T-helper 1 cell treated with Interleukin-12 subunit alpha and Interleukin-12 subunit beta and Interleukin-4 antibody, amounts not matched to agents 30 μg/mL and 1 μg/mL, for 36 hours (primary cell): ENCODE measurements around the gene LMAN2L.
"Not testable (repeated sequence)": the region's sequence is repeated elsewhere in the genome, so short reads cannot be mapped to it uniquely, and the experiment has no call there.

ENCODE experiments used
- H3K27ac Mint-ChIP-seq: one replicate; pipeline ENCODE4 v1.8.0; 2021; ENCODE audit warnings: mild to moderate bottlenecking, mixed read lengths
- H3K27me3 Mint-ChIP-seq: one replicate; pipeline ENCODE4 v1.8.0; 2021; ENCODE audit warnings: low read depth, mixed read lengths
- H3K36me3 Mint-ChIP-seq: one replicate; pipeline ENCODE4 v1.8.0; 2021; ENCODE audit warnings: low read depth, mixed read lengths
- H3K4me1 Mint-ChIP-seq: one replicate; pipeline ENCODE4 v1.8.0; 2021; ENCODE audit warnings: low read depth, mixed read lengths
- H3K4me3 Mint-ChIP-seq: one replicate; pipeline ENCODE4 v1.8.0; 2021; ENCODE audit warnings: mild to moderate bottlenecking, moderate library complexity, mixed read lengths
- H3K9me3 Mint-ChIP-seq: one replicate; pipeline ENCODE4 v1.8.0; 2021; ENCODE audit warnings: mixed read lengths

LMAN2L gene

GRCh38 chr2:96665717-96666116 lies 74.1 kb downstream of the LMAN2L start:
- H3K4me1 Mint-ChIP-seq, H3K27ac Mint-ChIP-seq, H3K27me3 Mint-ChIP-seq, H3K4me3 Mint-ChIP-seq, H3K36me3 Mint-ChIP-seq, H3K9me3 Mint-ChIP-seq: not testable (repeated sequence)

GRCh38 chr2:96665083-96665569 lies 74.7 kb downstream of the LMAN2L start:
- no peak overlapping the region for H3K27ac Mint-ChIP-seq
- H3K4me1 Mint-ChIP-seq = no peaks in the 10 kb centered on the region
- H3K36me3 Mint-ChIP-seq = no peaks in the 10 kb centered on the region
- no peak overlapping the region for H3K4me3 Mint-ChIP-seq
- H3K9me3 Mint-ChIP-seq = no peaks in the 10 kb centered on the region
- peaks cover 6% of the 10 kb centered on the region for H3K27me3 Mint-ChIP-seq

GRCh38 chr2:96664366-96664925 lies 75.4 kb downstream of the LMAN2L start:
- Mint-ChIP-seq H3K4me3 (no peak overlapping the region), H3K36me3 (no peaks in the 10 kb centered on the region), H3K4me1 (no peaks in the 10 kb centered on the region), H3K27me3 (peaks cover 6% of the 10 kb centered on the region), H3K27ac (no peak overlapping the region), H3K9me3 (no peaks in the 10 kb centered on the region)

- Mint-ChIP-seq H3K4me3 (no peak overlapping the region), H3K4me1 (no peaks in the 10 kb centered on the region), H3K27ac (no peak overlapping the region), H3K9me3 (no peaks in the 10 kb centered on the region), H3K36me3 (no peaks in the 10 kb centered on the region), H3K27me3 (peaks cover 6% of the 10 kb centered on the region)
Measured at GRCh38 chr2:96663829-96664228, 76.0 kb downstream of the LMAN2L start.

GRCh38 chr2:96663177-96663576 lies 76.7 kb downstream of the LMAN2L start:
- no peaks in the 10 kb centered on the region for H3K9me3 Mint-ChIP-seq
- no peak overlapping the region for H3K27ac Mint-ChIP-seq
- H3K36me3 Mint-ChIP-seq = no peaks in the 10 kb centered on the region
- peaks cover 10% of the 10 kb centered on the region for H3K27me3 Mint-ChIP-seq
- no peak overlapping the region for H3K4me3 Mint-ChIP-seq
- no peaks in the 10 kb centered on the region for H3K4me1 Mint-ChIP-seq

- no peak overlapping the region for H3K4me3 Mint-ChIP-seq
- H3K27ac Mint-ChIP-seq = no peak overlapping the region
- peaks cover 12% of the 10 kb centered on the region for H3K27me3 Mint-ChIP-seq
- no peaks in the 10 kb centered on the region for H3K9me3 Mint-ChIP-seq
- no peaks in the 10 kb centered on the region for H3K4me1 Mint-ChIP-seq
- no peaks in the 10 kb centered on the region for H3K36me3 Mint-ChIP-seq
Measured at GRCh38 chr2:96662360-96662759, 77.5 kb downstream of the LMAN2L start.

GRCh38 chr2:96661324-96661723 lies 78.5 kb downstream of the LMAN2L start:
- Mint-ChIP-seq H3K36me3 (no peaks in the 10 kb centered on the region), H3K27ac (no peak overlapping the region), H3K9me3 (no peaks in the 10 kb centered on the region), H3K4me1 (no peaks in the 10 kb centered on the region), H3K27me3 (peaks cover 13% of the 10 kb centered on the region), H3K4me3 (no peak overlapping the region)

GRCh38 chr2:96656540-96656939 lies 83.3 kb downstream of the LMAN2L start:
- H3K4me1 Mint-ChIP-seq = no peaks in the 10 kb centered on the region
- H3K27me3 Mint-ChIP-seq = peaks cover 12% of the 10 kb centered on the region
- H3K27ac Mint-ChIP-seq = no peak overlapping the region
- no peak overlapping the region for H3K4me3 Mint-ChIP-seq
- no peaks in the 10 kb centered on the region for H3K9me3 Mint-ChIP-seq
- H3K36me3 Mint-ChIP-seq = no peaks in the 10 kb centered on the region
